ENCODE results near the gene RTL10. TPM values are rescaled to one million over a fixed set of nuclear protein-coding genes. Genes with fewer than 3 reads are reported as not detected.
A peak's percentile ranks its signal among the peaks of the same experiment; 100 is the strongest.

Gene RTL10
- total and polyA plus RNA-seq, 2 of the 13 experiments (the other 11 are each of a cell fraction or from before 2014, with no cell fraction given), result 14.1 to 15.8 TPM

GRCh38 chr22:19898831-19899567 lies 44.3 kb upstream of the RTL10 start (continued):
- TF ChIP-seq, protein P1, sequence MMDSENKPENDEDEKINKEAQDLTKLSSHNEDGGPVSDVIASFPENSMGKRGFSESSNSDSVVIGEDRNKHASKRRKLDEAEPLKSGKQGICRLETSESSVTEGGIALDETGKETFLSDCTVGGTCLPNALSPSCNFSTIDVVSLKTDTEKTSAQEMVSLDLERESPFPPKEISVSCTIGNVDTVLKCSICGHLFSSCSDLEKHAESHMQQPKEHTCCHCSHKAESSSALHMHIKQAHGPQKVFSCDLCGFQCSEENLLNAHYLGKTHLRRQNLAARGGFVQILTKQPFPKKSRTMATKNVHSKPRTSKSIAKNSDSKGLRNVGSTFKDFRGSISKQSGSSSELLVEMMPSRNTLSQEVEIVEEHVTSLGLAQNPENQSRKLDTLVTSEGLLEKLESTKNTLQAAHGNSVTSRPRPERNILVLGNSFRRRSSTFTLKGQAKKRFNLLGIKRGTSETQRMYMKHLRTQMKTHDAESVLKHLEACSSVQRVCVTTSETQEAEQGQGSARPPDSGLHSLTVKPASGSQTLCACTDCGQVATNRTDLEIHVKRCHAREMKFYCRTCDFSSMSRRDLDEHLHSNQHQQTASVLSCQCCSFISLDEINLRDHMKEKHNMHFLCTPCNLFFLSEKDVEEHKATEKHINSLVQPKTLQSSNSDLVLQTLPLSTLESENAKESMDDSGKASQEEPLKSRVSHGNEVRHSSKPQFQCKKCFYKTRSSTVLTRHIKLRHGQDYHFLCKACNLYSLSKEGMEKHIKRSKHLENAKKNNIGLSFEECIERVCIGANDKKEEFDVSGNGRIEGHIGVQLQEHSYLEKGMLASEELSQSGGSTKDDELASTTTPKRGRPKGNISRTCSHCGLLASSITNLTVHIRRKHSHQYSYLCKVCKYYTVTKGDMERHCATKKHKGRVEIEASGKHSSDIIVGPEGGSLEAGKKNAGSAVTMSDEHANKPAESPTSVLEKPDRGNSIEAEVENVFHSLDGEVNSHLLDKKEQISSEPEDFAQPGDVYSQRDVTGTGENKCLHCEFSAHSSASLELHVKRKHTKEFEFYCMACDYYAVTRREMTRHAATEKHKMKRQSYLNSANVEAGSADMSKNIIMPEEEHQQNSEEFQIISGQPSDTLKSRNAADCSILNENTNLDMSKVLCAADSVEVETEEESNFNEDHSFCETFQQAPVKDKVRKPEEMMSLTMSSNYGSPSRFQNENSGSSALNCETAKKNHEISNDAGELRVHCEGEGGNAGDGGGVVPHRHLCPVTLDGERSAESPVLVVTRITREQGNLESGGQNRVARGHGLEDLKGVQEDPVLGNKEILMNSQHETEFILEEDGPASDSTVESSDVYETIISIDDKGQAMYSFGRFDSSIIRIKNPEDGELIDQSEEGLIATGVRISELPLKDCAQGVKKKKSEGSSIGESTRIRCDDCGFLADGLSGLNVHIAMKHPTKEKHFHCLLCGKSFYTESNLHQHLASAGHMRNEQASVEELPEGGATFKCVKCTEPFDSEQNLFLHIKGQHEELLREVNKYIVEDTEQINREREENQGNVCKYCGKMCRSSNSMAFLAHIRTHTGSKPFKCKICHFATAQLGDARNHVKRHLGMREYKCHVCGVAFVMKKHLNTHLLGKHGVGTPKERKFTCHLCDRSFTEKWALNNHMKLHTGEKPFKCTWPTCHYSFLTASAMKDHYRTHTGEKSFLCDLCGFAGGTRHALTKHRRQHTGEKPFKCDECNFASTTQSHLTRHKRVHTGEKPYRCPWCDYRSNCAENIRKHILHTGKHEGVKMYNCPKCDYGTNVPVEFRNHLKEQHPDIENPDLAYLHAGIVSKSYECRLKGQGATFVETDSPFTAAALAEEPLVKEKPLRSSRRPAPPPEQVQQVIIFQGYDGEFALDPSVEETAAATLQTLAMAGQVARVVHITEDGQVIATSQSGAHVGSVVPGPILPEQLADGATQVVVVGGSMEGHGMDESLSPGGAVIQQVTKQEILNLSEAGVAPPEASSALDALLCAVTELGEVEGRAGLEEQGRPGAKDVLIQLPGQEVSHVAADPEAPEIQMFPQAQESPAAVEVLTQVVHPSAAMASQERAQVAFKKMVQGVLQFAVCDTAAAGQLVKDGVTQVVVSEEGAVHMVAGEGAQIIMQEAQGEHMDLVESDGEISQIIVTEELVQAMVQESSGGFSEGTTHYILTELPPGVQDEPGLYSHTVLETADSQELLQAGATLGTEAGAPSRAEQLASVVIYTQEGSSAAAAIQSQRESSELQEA (CRISPR knock-in tag; IDR thresholded peaks at IDR 0.05; ENCODE audit: not compliant biosample characterization), result no peak
- TF ChIP-seq NR2F6 (IDR thresholded peaks at IDR 0.05) (peak; percentile 48; the same call in 1 of the 2 replicates), NR2F6 (CRISPR knock-in tag; IDR thresholded peaks at IDR 0.05) (peak; percentile 53; the same call in 1 of the 2 replicates), ZNF816 (CRISPR knock-in tag; IDR thresholded peaks at IDR 0.05; ENCODE audit: borderline replicate concordance) (0 out of 2 replicates have a peak, but pooled peaks have one; percentile 74), ZNF563 (CRISPR knock-in tag; IDR thresholded peaks at IDR 0.05) (peak; percentile 69; the same call in 1 of the 2 replicates), GLMP (CRISPR knock-in tag; IDR thresholded peaks at IDR 0.05; ENCODE audit: borderline replicate concordance) (no peak), SRSF9 (IDR thresholded peaks at IDR 0.05; ENCODE audit: borderline replicate concordance, insufficient read depth, low read depth, low read length, poor library complexity, severe bottlenecking) (no peak), ZNF441 (CRISPR knock-in tag; IDR thresholded peaks at IDR 0.05; ENCODE audit: borderline replicate concordance) (no peak), FOSL1 (CRISPR knock-in tag; IDR thresholded peaks at IDR 0.05; ENCODE audit: borderline replicate concordance) (no peak)
- TF ChIP-seq, protein P2, sequence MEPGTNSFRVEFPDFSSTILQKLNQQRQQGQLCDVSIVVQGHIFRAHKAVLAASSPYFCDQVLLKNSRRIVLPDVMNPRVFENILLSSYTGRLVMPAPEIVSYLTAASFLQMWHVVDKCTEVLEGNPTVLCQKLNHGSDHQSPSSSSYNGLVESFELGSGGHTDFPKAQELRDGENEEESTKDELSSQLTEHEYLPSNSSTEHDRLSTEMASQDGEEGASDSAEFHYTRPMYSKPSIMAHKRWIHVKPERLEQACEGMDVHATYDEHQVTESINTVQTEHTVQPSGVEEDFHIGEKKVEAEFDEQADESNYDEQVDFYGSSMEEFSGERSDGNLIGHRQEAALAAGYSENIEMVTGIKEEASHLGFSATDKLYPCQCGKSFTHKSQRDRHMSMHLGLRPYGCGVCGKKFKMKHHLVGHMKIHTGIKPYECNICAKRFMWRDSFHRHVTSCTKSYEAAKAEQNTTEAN (CRISPR knock-in tag; conservative IDR thresholded peaks at IDR 0.05), result no peak
- TF ChIP-seq, protein P3, sequence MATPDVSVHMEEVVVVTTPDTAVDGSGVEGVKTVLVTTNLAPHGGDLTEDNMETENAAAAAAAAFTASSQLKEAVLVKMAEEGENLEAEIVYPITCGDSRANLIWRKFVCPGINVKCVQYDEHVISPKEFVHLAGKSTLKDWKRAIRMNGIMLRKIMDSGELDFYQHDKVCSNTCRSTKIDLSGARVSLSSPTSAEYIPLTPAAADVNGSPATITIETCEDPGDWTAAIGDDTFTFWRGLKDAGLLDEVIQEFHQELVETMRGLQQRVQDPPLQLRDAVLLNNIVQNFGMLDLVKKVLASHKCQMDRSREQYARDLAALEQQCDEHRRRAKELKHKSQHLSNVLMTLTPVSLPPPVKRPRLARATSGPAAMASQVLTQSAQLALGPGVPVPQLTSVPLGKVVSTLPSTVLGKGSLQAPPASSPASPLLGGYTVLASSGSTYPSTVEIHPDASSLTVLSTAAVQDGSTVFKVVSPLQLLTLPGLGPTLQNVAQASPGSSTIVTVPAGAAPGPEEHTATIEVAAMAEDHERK (CRISPR knock-in tag; IDR thresholded peaks at IDR 0.05; ENCODE audit: low read depth), result no peak

Data from HepG2 (cell line).